DND-41 (cell line): ENCODE data around the gene HOTAIR.

ENCODE experiments used
- ATAC-seq: fragments of 200-7000 bp; cut with Tn5 transposase; 3 replicates; pipeline ENCODE4 v1.9.1; 2021; ENCODE audit warnings: low read depth; ENCODE audit not compliant: insufficient read depth
- DNase-seq: peaks from one replicate; pipeline ENCODE4 v3.0.0-alpha.2; 2020
- H2AFZ ChIP-seq: 2 replicates; pipeline ENCODE4 v1.6.0; 2012; ENCODE audit warnings: low read depth, low read length
- H3K27ac ChIP-seq: 2 replicates; pipeline ENCODE4 v1.5.1; 2012; ENCODE audit warnings: low read length, inconsistent platforms
- H3K27me3 ChIP-seq: fragments of 200-600 bp; sonication (generic); 2 replicates; pipeline ENCODE4 v1.6.0; 2012; ENCODE audit warnings: low read length, mild to moderate bottlenecking, inconsistent platforms; ENCODE audit not compliant: insufficient read depth, poor library complexity
- H3K36me3 ChIP-seq: 2 replicates; pipeline ENCODE4 v1.5.1; 2012; ENCODE audit warnings: low read length, inconsistent platforms; ENCODE audit not compliant: insufficient read depth
- H3K4me1 ChIP-seq: 2 replicates; pipeline ENCODE4 v1.5.1; 2012; ENCODE audit warnings: mild to moderate bottlenecking, low read length; ENCODE audit not compliant: insufficient read depth
- H3K4me2 ChIP-seq: 2 replicates; pipeline ENCODE4 v1.6.0; 2012; ENCODE audit warnings: mild to moderate bottlenecking, moderate library complexity, low read length, inconsistent platforms; ENCODE audit not compliant: insufficient read depth
- H3K4me3 ChIP-seq, 2 experiments: fragments of 200-600 bp in 1 of 2; shearing (Covaris generic) in 1 of 2; 2 replicates each; pipeline ENCODE4 v1.5.1; 2012 to 2016; ENCODE audit warnings: inconsistent platforms in 2 of 2, low read length in 2 of 2, mild to moderate bottlenecking in 2 of 2, low read depth in 1 of 2, moderate library complexity in 1 of 2
- H3K79me2 ChIP-seq: 2 replicates; pipeline ENCODE4 v1.6.0; 2012; ENCODE audit warnings: low read length, inconsistent platforms; ENCODE audit not compliant: insufficient read depth
- H3K9ac ChIP-seq: 2 replicates; pipeline ENCODE4 v1.6.0; 2012; ENCODE audit warnings: low read depth, mild to moderate bottlenecking, inconsistent platforms, low read length, moderate library complexity
- H3K9me3 ChIP-seq: 2 replicates; pipeline ENCODE4 v1.5.1; 2012; ENCODE audit warnings: low read length, moderate library complexity, mild to moderate bottlenecking, inconsistent platforms; ENCODE audit not compliant: insufficient read depth, severe bottlenecking
- H4K20me1 ChIP-seq: 2 replicates; pipeline ENCODE4 v1.6.0; 2012; ENCODE audit warnings: low read length; ENCODE audit not compliant: insufficient read depth
- CTCF ChIP-seq: IDR thresholded peaks from 2 replicates; pipeline ENCODE4 v1.5.1; 2012; ENCODE audit warnings: borderline replicate concordance, low read length, moderate library complexity, mild to moderate bottlenecking; ENCODE audit not compliant: poor library complexity, severe bottlenecking; ENCODE audit errors: extremely low read depth
- EZH2 ChIP-seq: IDR thresholded peaks from 3 replicates; pipeline ENCODE4 v1.6.1; 2012; ENCODE audit warnings: borderline replicate concordance, low read depth, mild to moderate bottlenecking, moderate library complexity, low read length, inconsistent platforms; ENCODE audit not compliant: severe bottlenecking

Gene HOTAIR

GRCh38 chr12:53972152-53972702 lies 2.5 kb downstream of the HOTAIR start:
- Histone ChIP-seq H3K4me2 (no peak overlapping the region), H4K20me1 (no peaks in the 10 kb centered on the region), H3K27ac (no peak overlapping the region), H2AFZ (no peak overlapping the region), H3K9ac (no peak overlapping the region), H3K27me3 (peaks cover 40% of the 10 kb centered on the region), H3K4me1 (no peaks in the 10 kb centered on the region), H3K9me3 (no peaks in the 10 kb centered on the region), H3K4me3 (no peak overlapping the region), H3K79me2 (no peaks in the 10 kb centered on the region), H3K36me3 (no peaks in the 10 kb centered on the region)
- DNase-seq (no peak), ATAC-seq (no peak)
- no peak for TF ChIP-seq EZH2
- TF ChIP-seq CTCF, result no peak

GRCh38 chr12:53971686-53972085 lies 3.1 kb downstream of the HOTAIR start:
- Histone ChIP-seq H3K9me3 (no peaks in the 10 kb centered on the region), H2AFZ (no peak overlapping the region), H4K20me1 (no peaks in the 10 kb centered on the region), H3K4me3 (no peak overlapping the region), H3K27me3 (peaks cover 45% of the 10 kb centered on the region), H3K4me1 (no peaks in the 10 kb centered on the region), H3K9ac (no peak overlapping the region), H3K27ac (no peak overlapping the region), H3K79me2 (no peaks in the 10 kb centered on the region), H3K36me3 (no peaks in the 10 kb centered on the region), H3K4me2 (no peak overlapping the region)
- no peak for DNase-seq
- TF ChIP-seq EZH2, result no peak
- no peak for TF ChIP-seq CTCF
- ATAC-seq, result no peak

GRCh38 chr12:53971129-53971528 lies 3.6 kb downstream of the HOTAIR start:
- Histone ChIP-seq H3K9me3 (no peaks in the 10 kb centered on the region), H3K36me3 (no peaks in the 10 kb centered on the region), H3K4me3 (no peak overlapping the region), H3K27ac (no peak overlapping the region), H2AFZ (no peak overlapping the region), H3K4me1 (no peaks in the 10 kb centered on the region), H3K9ac (no peak overlapping the region), H3K27me3 (peaks cover 50% of the 10 kb centered on the region), H3K79me2 (no peaks in the 10 kb centered on the region), H3K4me2 (no peak overlapping the region), H4K20me1 (no peaks in the 10 kb centered on the region)
- DNase-seq (no peak), ATAC-seq (no peak)
- TF ChIP-seq EZH2, result no peak
- TF ChIP-seq CTCF, result no peak

- Histone ChIP-seq H2AFZ (no peak overlapping the region), H3K9me3 (no peaks in the 10 kb centered on the region), H3K4me2 (no peak overlapping the region), H3K9ac (no peak overlapping the region), H3K27ac (no peak overlapping the region), H3K4me3 (no peak overlapping the region), H3K4me1 (no peaks in the 10 kb centered on the region), H3K27me3 (peaks cover 56% of the 10 kb centered on the region), H3K79me2 (no peaks in the 10 kb centered on the region), H4K20me1 (no peaks in the 10 kb centered on the region), H3K36me3 (no peaks in the 10 kb centered on the region)
- DNase-seq (no peak), ATAC-seq (no peak)
- TF ChIP-seq EZH2, result no peak
- TF ChIP-seq CTCF, result no peak
Observed at GRCh38 chr12:53970451-53970850, 4.3 kb downstream of the HOTAIR start.
